HepG2 (cell line): ENCODE measurements around the gene ZNF440. TPM values are rescaled to one million over a fixed set of nuclear protein-coding genes. Genes with fewer than 3 reads are reported as not detected.
A peak's percentile ranks its signal among the peaks of the same experiment; 100 is the strongest.

ENCODE experiments used
- ATAC-seq: fragments of 200-7000 bp; cut with Tn5 transposase; 3 replicates; pipeline ENCODE4 v1.9.1; 2020; ENCODE audit warnings: mild to moderate bottlenecking, moderate library complexity
- BruUV-seq: library from RNA; stranded (reverse); fragments of 400-500 nt; replicated peaks from 2 replicates; lab custom pipeline; 2021; lab: Mats Ljungman, UMichigan
- CTCF ChIA-PET: fragments of 300-600 bp; formaldehyde crosslinking; extraction: SDS; loops from one replicate; lab custom pipeline; 2021; ENCODE audit warnings: low total read pairs, inconsistent platforms, low intra/inter-chr PET ratio; lab: Yijun Ruan, JAX
- POLR2A ChIA-PET: fragments of 350-600 bp; sonication (Branson Sonifier 250); formaldehyde crosslinking; loops from one replicate; lab custom pipeline; 2020; ENCODE audit warnings: antibody characterized with exemption, inconsistent platforms; lab: Yijun Ruan, JAX
- DNase-seq: peaks from one replicate; pipeline ENCODE4 v3.0.0-alpha.2; 2015; ENCODE audit warnings: low spot score
- FAIRE-seq: peaks from 3 replicates; lab custom pipeline; 2011; peaks lifted over from hg19 to GRCh38; lab: Jason Lieb, UNC
- H2AFZ ChIP-seq: one replicate; pipeline ENCODE4 v1.6.1; 2011; ENCODE audit warnings: low read length, inconsistent platforms
- H3K27ac ChIP-seq: fragments of 300-600 bp; 3 replicates; pipeline ENCODE4 v1.8.0; 2011; ENCODE audit warnings: mixed run types, mild to moderate bottlenecking, mixed read lengths, low read length, inconsistent platforms; ENCODE audit not compliant: insufficient read depth; ENCODE audit errors: extremely low read length
- H3K27me3 ChIP-seq, 2 experiments: fragments of 200-600 bp in 1 of 2; 2 replicates in 1 of 2; 3 replicates in 1 of 2; pipeline versions ENCODE4 v1.6.0 to v1.8.0; 2011; ENCODE audit warnings: low read length in 2 of 2, mild to moderate bottlenecking in 2 of 2, moderate library complexity in 2 of 2, inconsistent platforms in 1 of 2; ENCODE audit not compliant: insufficient read depth in 2 of 2, control insufficient read depth in 1 of 2
- H3K36me3 ChIP-seq, 2 experiments: fragments of 200-600 bp in 1 of 2; replicated peaks in 1 of 2; 2 replicates in 1 of 2; 3 replicates in 1 of 2; pipeline versions ENCODE4 v1.5.1 to v1.8.0; 2011; ENCODE audit warnings: low read length in 2 of 2, inconsistent platforms in 1 of 2; ENCODE audit not compliant: insufficient read depth in 2 of 2, control insufficient read depth in 1 of 2
- H3K4me1 ChIP-seq: 2 replicates; pipeline ENCODE4 v1.5.1; 2012; ENCODE audit warnings: low read length, inconsistent platforms; ENCODE audit not compliant: insufficient read depth
- H3K4me2 ChIP-seq: 2 replicates; pipeline ENCODE4 v1.6.0; 2011; ENCODE audit warnings: low read depth, low read length, inconsistent platforms
- H3K4me3 ChIP-seq, 3 experiments: fragments of 200-600 bp in 1 of 3; sonication (generic), shearing (Covaris generic) in 1 of 3; replicated peaks in 1 of 3; 2 replicates each; pipeline ENCODE4 v1.5.1; 2011 to 2016; ENCODE audit warnings: low read length in 3 of 3, inconsistent platforms in 2 of 3, low read depth in 2 of 3, mild to moderate bottlenecking in 2 of 3, control low read depth in 1 of 3, mixed read lengths in 1 of 3; ENCODE audit not compliant: insufficient read depth in 1 of 3
- H3K79me2 ChIP-seq: one replicate; pipeline ENCODE4 v1.6.1; 2011; ENCODE audit warnings: low read length, inconsistent platforms; ENCODE audit not compliant: insufficient read depth
- H3K9ac ChIP-seq: 2 replicates; pipeline ENCODE4 v1.6.0; 2011; ENCODE audit warnings: mild to moderate bottlenecking, low read depth, low read length, inconsistent platforms; ENCODE audit not compliant: insufficient read depth
- H3K9me3 ChIP-seq: 2 replicates; pipeline ENCODE4 v1.5.1; 2012; ENCODE audit warnings: mild to moderate bottlenecking, low read length
- H4K20me1 ChIP-seq: 2 replicates; pipeline ENCODE4 v1.6.0; 2011; ENCODE audit warnings: inconsistent platforms, mild to moderate bottlenecking, low read length, moderate library complexity; ENCODE audit not compliant: insufficient read depth
- HINFP ChIP-seq: sonication (generic); formaldehyde crosslinking; IDR thresholded peaks from 2 replicates; pipeline ENCODE4 v1.4.0; 2020; ENCODE audit warnings: low read depth, mild to moderate bottlenecking, missing genetic modification reagents
- NR3C1 ChIP-seq: sonication (generic); formaldehyde crosslinking; IDR thresholded peaks from 2 replicates; pipeline ENCODE4 v1.4.0; 2020; ENCODE audit warnings: missing genetic modification reagents
- RERE ChIP-seq: IDR thresholded peaks from 2 replicates; pipeline ENCODE4 v1.6.1; 2016; ENCODE audit warnings: low read depth, missing genetic modification reagents, missing compliant biosample characterization
- SMC3 ChIP-seq: IDR thresholded peaks from 2 replicates; pipeline ENCODE4 v1.6.1; 2011; ENCODE audit warnings: low read length, improper control_type of control experiment
- TFDP2 ChIP-seq: sonication (generic); formaldehyde crosslinking; IDR thresholded peaks from 2 replicates; pipeline ENCODE4 v1.4.0; 2020; ENCODE audit warnings: missing genetic modification reagents
- ZFP37 ChIP-seq: sonication (generic); formaldehyde crosslinking; IDR thresholded peaks from 2 replicates; pipeline ENCODE4 v1.4.0; 2020; ENCODE audit warnings: missing genetic modification reagents, borderline replicate concordance
- ZMYM2 ChIP-seq: sonication (generic); formaldehyde crosslinking; IDR thresholded peaks from 2 replicates; pipeline ENCODE4 v1.8.0; 2022; ENCODE audit warnings: mild to moderate bottlenecking, missing genetic modification reagents
- ZNF180 ChIP-seq: sonication (generic); formaldehyde crosslinking; IDR thresholded peaks from 2 replicates; pipeline ENCODE4 v1.4.0; 2020; ENCODE audit warnings: low read depth, missing genetic modification reagents, borderline replicate concordance
- ZNF224 ChIP-seq: sonication (generic); formaldehyde crosslinking; IDR thresholded peaks from 2 replicates; pipeline ENCODE4 v1.5.0; 2020; ENCODE audit warnings: mild to moderate bottlenecking, missing genetic modification reagents
- ZNF232 ChIP-seq: sonication (generic); formaldehyde crosslinking; IDR thresholded peaks from 2 replicates; pipeline ENCODE4 v1.4.0; 2020; ENCODE audit warnings: missing genetic modification reagents, borderline replicate concordance
- ZNF281 ChIP-seq: sonication (generic); formaldehyde crosslinking; IDR thresholded peaks from 2 replicates; pipeline ENCODE4 v1.4.0; 2020; ENCODE audit warnings: missing genetic modification reagents, borderline replicate concordance
- ZNF740 ChIP-seq: sonication (generic); formaldehyde crosslinking; IDR thresholded peaks from 2 replicates; pipeline ENCODE4 v1.4.0; 2020; ENCODE audit warnings: missing genetic modification reagents
- WGBS: methylation state at CpG from one replicate; pipeline ENCODE4 v1.1.6; 2017; ENCODE audit warnings: low lambda C conversion rate; 5-methylcytosine and 5-hydroxymethylcytosine counted together
- in situ Hi-C: cut with HindIII; loops from 2 replicates; pipeline ENCODE4 v1.10.0; 2017; ENCODE audit warnings: low pct_unique_long_range_greater_than_20kb; ENCODE audit not compliant: extremely low pct_ligation_motif_present
- intact Hi-C: fragments of 100-400 bp; cut with micrococcal nuclease; formaldehyde crosslinking; loops from one replicate; pipeline ENCODE4 v1.10.0; 2022; ENCODE audit not compliant: unreplicated experiment
- polyA plus RNA-seq, 8 experiments: library from polyadenylated mRNA; depleted of rRNA in 3 of 8; stranded (reverse) in 7 of 8; unstranded in 1 of 8; fragments of >200 nt; fragmentation: Illumina TruSeq in 4 of 8; extraction: Trizol in 4 of 8; gene quantifications; 2 replicates each; pipeline versions ENCODE4 v1.2.1 to v1.2.3, GENCODE V29; 2011 to 2016; ENCODE audit warnings: low read depth in 4 of 8, missing spikeins in 1 of 8, mixed read lengths in 1 of 8; ENCODE audit not compliant: insufficient read depth in 1 of 8
- total RNA-seq, 5 experiments: library from RNA; depleted of rRNA; stranded (reverse); fragments of >200 nt; fragmentation: Illumina TruSeq; extraction: Trizol; gene quantifications; 2 replicates each; pipeline ENCODE4 v1.2.3, GENCODE V29; 2016; ENCODE audit warnings: low read depth in 1 of 5

ZNF440 gene
- total and polyA plus RNA-seq, 2 of the 13 experiments (the other 11 are each of a cell fraction or from before 2014, with no cell fraction given), result 2.7 to 12.4 TPM

DNA sequence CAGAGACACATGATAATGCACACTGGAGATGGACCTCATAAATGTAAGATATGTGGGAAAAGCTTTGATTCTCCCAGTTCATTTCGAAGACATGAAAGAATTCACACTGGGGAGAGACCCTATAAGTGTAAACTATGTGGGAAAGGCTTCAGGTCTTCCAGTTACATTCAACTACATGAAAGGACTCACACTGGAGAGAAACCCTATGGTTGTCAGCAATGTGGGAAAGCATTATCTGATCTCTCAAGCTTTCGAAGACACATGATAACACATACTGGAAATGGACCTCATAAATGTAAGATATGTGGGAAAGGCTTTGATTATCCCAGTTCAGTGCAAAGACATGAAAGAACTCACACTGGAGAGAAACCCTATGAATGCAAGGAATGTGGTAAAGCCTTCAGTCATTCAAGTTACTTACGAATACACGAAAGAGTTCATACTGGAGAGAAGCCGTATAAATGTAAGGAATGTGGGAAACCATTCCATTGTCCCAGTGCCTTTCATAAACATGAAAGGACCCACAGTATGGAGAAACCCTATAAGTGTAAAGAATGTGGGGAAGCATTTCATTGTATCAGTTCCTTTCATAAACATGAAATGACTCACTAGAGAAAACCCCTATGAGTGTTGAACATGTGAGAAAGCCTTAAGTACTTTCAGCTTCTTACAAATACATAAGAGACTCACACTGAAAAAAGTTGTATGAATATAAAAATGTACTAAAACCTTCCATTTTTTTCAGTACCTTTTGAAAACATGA is 32.6 kb upstream of the ZNF440 start:
- H3K9me3 ChIP-seq, result no peaks in the 10 kb centered on the region
- no peak for TF ChIP-seq ZNF281 (CRISPR knock-in tag)
- no peak for TF ChIP-seq RERE
- no peak for TF ChIP-seq SMC3
- TF ChIP-seq TFDP2 (CRISPR knock-in tag), result no peak
- no peak for TF ChIP-seq ZNF740 (CRISPR knock-in tag)
- TF ChIP-seq ZNF232 (CRISPR knock-in tag), result no peak
- TF ChIP-seq ZNF180, result no peak
- TF ChIP-seq ZMYM2 (CRISPR knock-in tag), result no peak
- no peak for TF ChIP-seq ZNF224 (CRISPR knock-in tag)
- TF ChIP-seq ZFP37, result no peak
- TF ChIP-seq HINFP (CRISPR knock-in tag), result no peak
- no peak for TF ChIP-seq NR3C1

More for the DNA sequence above, 32.6 kb upstream of the ZNF440 start:
- ChIA-PET CTCF (no interaction called here), POLR2A (no interaction called here)
- Histone ChIP-seq H3K4me2 (no peak overlapping the region), H3K27ac (no peak overlapping the region), H3K79me2 (no peaks in the 10 kb centered on the region), H3K4me3 (no peak overlapping the region), H4K20me1 (no peaks in the 10 kb centered on the region), H2AFZ (no peak overlapping the region), H3K4me1 (peaks cover 12% of the 10 kb centered on the region), H3K9ac (no peak overlapping the region), H3K27me3 (no peaks in the 10 kb centered on the region), H3K36me3 (peaks cover 8 to 34% of the 10 kb centered on the region in 2 experiments)
- intact Hi-C loops (no loop called here), in situ Hi-C loops (loop anchor here (10.0 kb wide), 1 partner anchor 107 kb away; no protein-coding TSS in a partner anchor)
- no peak for ATAC-seq
- DNase-seq, result peak; percentile 36
- 95% methylated on average over 5 of the region's 5 CpGs for WGBS
- no peak for FAIRE-seq
- BruUV-seq, result no TSS peak
